GM10847 (cell line): Measurements from ENCODE around the gene TIE1.

Source experiments
- POLR2A ChIP-seq: IDR thresholded peaks from 2 replicates; pipeline ENCODE4 v1.6.1; 2011; ENCODE audit not compliant: insufficient read length; ENCODE audit errors: extremely low read depth

The TIE1 gene

GRCh38 chr1:43284065-43284464, 16.7 kb upstream of the TIE1 start:
- TF ChIP-seq POLR2A, result no peak

GRCh38 chr1:43284546-43285110, 16.2 kb upstream of the TIE1 start:
- TF ChIP-seq POLR2A, result no peak

- TF ChIP-seq POLR2A, result no peak
Measured at GRCh38 chr1:43285269-43285990, 15.4 kb upstream of the TIE1 start, which contains the start of gene C1orf210. Gene C1orf210, minus strand, starts transcription at chr1:43285581. Its CDS starts 2,311 bp downstream, at chr1:43283270.

- TF ChIP-seq POLR2A, result no peak
Measured at GRCh38 chr1:43286115-43286514, 14.7 kb upstream of the TIE1 start.

- TF ChIP-seq POLR2A, result no peak
Measured at GRCh38 chr1:43286533-43286932, 14.2 kb upstream of the TIE1 start.

GRCh38 chr1:43288058-43288784, 12.6 kb upstream of the TIE1 start:
- TF ChIP-seq POLR2A, result no peak

- no peak for TF ChIP-seq POLR2A
Measured at GRCh38 chr1:43288785-43289706, 11.7 kb upstream of the TIE1 start.

- TF ChIP-seq POLR2A, result no peak
Measured at GRCh38 chr1:43292216-43292615, 8.6 kb upstream of the TIE1 start.

- no peak for TF ChIP-seq POLR2A
Measured at GRCh38 chr1:43292679-43293078, 8.1 kb upstream of the TIE1 start.

GRCh38 chr1:43293176-43293575, 7.6 kb upstream of the TIE1 start:
- no peak for TF ChIP-seq POLR2A

GRCh38 chr1:43293896-43294760, 6.7 kb upstream of the TIE1 start:
- no peak for TF ChIP-seq POLR2A

- no peak for TF ChIP-seq POLR2A
Measured at GRCh38 chr1:43294761-43295160, 6.0 kb upstream of the TIE1 start.

- no peak for TF ChIP-seq POLR2A
Measured at GRCh38 chr1:43296207-43296606, 4.6 kb upstream of the TIE1 start.

- no peak for TF ChIP-seq POLR2A
Measured at GRCh38 chr1:43298055-43298454, 2.7 kb upstream of the TIE1 start.
